Stimulated activated CD4-positive, alpha-beta T cell treated with anti-CD3 and anti-CD28 coated beads, Interleukin-1b, Interleukin-23, amount 100 ng/mL, for 48 hours (primary cell): ENCODE data around the gene LGI4.

Experiments used
- DNase-seq: peaks from one replicate; pipeline ENCODE4 v3.0.0-alpha.2; 2020

Gene LGI4

GRCh38 chr19:35134601-35135242 lies at the start of gene LGI4:
Gene LGI4 (minus strand): TSS chr19:35135059. CDS start chr19:35134680, 379 bp downstream.
- DNase-seq, result no peak

DNA sequence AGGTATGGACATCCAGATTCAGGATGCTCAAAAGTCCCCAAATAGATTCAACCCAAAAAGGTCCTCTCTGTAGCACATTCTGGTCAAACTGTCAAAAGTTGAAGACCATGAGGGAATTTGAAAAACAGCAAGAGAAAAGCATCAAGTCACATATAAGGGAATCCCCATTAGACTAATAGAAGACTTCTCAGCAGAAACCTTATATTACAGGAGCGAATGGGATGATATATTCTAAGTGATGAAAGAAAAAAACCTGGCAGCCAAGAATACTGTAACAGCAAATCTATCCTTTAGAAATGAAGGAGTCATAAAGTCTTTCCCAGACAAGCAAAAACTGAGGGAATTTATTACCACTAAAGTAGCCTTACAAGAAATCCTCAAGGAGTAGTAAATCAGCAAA lies 49.4 kb upstream of the LGI4 start:
- no peak for DNase-seq

DNA sequence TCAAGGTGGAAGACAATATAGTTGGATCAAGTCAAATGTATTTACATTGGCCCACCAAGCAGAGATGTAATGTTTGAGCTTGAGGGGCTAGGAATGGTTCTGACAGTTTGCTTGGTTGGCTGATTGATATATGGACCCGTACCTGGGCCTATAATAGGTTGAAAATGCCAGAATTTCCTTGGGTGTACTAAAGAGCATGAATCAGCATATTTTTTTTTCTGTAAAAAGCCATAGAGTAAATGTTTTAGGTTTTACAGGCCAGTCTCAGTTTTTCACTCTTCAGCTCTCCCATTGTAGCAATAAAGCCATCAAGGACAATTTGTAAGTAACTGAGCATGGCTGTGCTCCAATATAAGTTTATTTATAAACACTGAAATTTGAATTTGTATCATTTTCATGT lies 46.5 kb upstream of the LGI4 start:
- DNase-seq, result no peak

- DNase-seq, result no peak
Observed at GRCh38 chr19:35179830-35180229, 45.0 kb upstream of the LGI4 start.

DNA sequence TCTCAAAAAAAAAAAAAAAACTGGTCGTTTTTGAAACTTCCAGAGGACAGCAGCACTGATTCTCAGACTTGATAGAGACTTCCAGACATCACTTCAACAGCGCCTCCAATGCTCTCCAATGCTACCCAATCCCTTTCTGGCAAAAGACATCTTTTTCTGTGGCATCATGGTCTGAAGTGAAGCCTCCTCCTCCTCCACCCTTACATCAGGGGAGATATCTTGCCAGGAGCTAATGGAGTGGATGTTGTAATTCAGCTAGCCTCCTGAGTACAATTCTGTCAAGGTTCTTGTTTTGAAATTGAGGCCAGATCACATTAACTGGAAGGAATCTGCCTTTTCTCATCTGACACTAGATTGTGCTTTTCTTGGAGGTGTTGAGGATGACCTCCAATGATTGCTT lies 43.8 kb upstream of the LGI4 start:
- no peak for DNase-seq

GRCh38 chr19:35177377-35178274 lies 42.8 kb upstream of the LGI4 start:
- DNase-seq, result no peak

GRCh38 chr19:35176181-35176570 lies 41.3 kb upstream of the LGI4 start:
- no peak for DNase-seq

DNA sequence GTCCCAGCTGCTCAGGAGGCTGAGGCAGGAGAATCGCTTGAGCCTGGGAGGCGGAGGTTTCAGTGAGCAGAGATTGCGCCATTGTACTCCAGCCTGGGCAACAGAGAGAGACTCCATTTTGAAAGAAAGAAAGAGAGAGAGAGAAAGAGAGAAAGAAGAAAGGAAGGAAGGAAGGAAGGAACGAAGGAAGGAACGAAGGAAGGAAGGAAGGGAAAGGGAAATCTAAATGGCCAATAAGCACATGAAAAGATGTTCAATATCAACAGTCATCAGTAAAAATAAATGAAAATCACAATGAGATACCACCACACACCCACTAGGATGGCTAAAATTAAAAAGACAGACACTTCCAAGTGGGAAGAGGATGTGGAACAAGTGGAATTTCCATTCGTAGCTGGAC lies 39.4 kb upstream of the LGI4 start:
- DNase-seq, result no peak

DNA sequence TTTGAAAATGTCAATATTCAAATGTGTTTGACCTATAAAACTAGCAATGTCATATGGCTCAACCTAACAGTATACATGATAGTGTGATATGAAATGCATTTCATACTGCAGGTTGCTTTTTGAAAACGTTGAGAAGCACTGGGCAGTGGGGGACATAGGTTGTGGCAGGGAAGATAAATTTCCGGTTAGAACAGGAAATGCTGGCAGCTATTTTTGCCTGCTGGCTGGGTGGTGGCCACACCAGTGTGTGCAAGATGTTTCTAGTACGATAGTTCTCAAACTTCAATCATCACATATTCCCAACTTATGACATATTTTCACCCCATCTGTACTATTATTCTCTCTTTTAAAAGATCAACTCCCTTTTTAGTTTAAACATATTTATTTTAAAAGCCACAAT lies 36.9 kb upstream of the LGI4 start:
- no peak for DNase-seq

GRCh38 chr19:35170359-35171061 lies 35.7 kb upstream of the LGI4 start:
- no peak for DNase-seq

DNA sequence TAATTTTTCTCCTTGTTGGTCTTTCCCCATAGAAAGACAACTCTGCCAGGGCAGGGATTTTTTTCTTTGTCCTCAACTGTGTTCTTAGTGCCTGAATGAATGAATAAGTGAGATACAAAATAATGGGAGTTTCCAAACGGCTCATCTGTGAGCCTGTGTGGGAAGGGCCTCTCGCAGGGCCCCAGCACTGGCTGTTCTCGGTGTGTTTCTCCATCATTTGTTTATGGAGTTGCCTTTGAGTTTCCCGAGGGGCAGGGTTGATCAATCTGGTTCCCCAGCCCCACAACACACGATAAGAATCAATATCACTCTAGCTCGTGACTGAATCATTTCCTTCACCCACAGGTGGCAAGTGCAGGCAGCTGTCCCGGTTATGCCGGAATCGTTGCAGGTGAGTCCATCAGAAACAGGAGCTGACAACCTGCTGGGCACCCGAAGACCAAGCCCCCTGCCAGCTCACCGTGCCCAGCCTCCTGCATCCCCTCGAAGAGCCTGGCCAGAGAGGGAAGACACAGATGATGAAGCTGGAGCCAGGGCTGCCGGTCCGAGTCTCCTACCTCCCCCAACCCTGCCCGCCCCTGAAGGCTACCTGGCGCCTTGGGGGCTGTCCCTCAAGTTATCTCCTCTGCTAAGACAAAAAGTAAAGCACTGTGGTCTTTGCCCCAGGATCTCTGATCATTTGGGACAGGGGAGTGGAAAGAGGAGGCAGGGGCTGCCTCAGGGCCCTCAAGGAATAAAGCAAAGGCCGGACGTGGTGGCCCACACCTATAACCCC lies 34.5 kb upstream of the LGI4 start:
- no peak for DNase-seq

- no peak for DNase-seq
Observed at GRCh38 chr19:35168196-35168595, 33.3 kb upstream of the LGI4 start.

GRCh38 chr19:35167251-35168119 lies 32.6 kb upstream of the LGI4 start:
- DNase-seq, result no peak

DNA sequence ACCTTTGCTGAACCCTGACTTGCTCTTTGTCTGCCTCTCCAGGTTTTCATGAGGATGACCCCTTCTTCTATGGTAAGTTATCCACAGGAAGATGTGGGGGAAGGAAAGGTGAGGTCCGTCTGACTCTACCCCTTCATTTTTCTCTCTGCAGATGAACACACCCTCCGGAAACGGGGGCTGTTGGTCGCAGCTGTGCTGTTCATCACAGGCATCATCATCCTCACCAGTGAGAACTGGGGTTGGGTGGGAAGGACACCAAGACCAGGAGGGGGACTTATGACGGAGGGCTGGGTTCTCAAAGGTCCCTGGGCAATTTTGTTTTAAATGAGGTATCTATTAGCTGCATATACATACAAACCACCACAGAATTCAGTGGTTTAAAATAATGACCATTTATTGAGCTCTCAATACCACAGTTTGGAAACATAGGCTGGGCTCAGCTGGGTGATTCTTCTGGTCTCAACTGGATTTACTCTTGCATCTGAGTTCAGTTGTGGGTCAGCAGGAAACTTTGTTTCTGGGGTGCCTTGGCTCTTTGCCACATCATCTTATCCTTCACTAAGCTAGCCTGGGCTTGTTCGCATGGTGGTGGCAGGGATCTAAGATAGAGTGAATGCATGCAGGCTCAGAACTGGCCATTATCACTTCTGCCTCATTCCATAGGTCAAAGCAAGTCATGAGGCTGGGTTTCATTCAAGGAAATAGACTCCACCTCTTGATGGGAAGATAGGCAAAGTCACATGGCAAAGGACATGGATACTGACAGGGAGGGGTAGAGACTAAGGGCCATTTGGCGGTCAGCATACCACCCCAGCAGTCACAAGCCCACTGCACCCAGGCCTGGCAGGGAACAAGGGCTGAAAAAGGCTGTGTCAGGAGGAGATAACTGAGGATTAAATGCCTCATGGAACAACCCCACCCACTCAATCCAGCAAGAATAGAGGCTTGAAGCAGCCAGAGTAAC lies 31.5 kb upstream of the LGI4 start:
- no peak for DNase-seq

- DNase-seq, result no peak
Observed at GRCh38 chr19:35165200-35166058, 30.6 kb upstream of the LGI4 start.

DNA sequence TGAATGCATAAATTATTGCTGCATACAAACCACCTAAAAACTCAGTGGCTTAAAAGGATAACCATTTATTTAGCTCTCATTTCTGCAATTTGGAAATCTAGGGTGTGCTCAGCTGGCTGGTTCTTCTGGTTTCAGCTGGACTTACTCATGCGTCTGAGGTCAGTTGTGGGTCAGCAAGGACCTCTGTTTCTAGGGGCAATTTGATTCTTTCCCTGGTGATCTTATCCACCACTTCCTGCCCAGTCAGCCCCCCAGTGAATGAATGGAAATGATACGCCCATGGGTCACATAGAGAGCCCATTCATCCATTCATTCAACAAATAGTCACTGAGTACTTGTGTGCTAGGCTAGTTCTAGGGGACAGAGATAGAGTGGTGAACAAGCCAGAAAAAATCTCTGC lies 29.6 kb upstream of the LGI4 start:
- no peak for DNase-seq

GRCh38 chr19:35162471-35163326 lies 27.8 kb upstream of the LGI4 start:
- DNase-seq, result no peak

- DNase-seq, result no peak
Observed at GRCh38 chr19:35161434-35161743, 26.5 kb upstream of the LGI4 start.
